ENCODE data around the gene ATG16L1.

The ATG16L1 gene

DNA sequence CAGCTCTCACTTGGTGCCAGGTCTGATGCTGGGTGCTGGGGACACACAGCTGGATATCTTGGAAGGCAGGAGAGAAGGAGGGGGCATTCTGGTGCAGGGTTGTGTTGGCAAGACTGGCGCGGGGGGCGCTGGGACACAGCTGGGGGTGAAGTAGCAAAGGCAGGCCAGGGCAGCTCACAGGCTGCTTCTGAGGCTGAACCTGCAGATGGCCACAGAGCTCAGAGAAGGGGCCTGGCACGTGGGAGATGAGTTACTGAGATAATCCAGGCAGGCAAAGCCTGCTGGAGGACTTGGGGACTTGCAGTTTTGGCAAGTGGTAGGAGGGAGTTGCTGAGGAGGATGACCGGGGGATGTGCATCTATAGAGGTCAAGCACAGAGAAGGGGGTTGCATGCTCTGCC, 86.6 kb downstream of the ATG16L1 start:
- no peaks in the 10 kb centered on the region for H3K9me3 Mint-ChIP-seq
- H3K36me3 Mint-ChIP-seq = no peaks in the 10 kb centered on the region
- no peak for DNase-seq (ENCODE audit: low spot score in 2 of 2)
- peaks cover 23% of the 10 kb centered on the region for H3K4me1 Mint-ChIP-seq
- H3K4me3 Mint-ChIP-seq = no peak overlapping the region
- H3K27ac Mint-ChIP-seq = peak overlapping the region; percentile 69
- no peak for ATAC-seq

DNA sequence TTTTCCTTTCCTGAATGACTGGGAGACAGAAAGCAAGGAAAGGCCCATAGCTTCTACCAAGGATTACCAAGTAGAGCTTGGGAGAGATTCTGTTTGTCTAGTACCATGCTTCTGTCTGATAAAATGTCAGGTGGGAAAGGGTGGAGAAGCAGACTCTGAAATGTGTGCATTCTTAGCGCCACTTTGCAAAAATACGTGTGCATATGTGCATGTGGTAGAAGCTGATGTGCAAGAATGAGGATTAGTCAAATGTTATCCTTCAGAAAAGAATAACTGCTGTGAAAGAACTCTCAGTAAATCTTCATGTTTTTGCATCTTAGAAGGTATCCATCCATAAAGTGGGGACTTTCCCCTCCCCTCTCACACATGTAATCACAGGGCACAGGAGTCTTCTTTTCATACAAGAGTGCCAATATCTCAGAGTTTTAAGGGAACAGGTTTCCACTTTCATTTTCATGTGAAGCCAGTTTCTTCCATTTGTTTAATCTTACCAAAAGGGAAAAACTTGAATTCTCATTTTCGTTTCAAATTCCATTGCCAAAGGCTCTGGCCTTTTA, 87.4 kb downstream of the ATG16L1 start:
- Mint-ChIP-seq H3K4me3 (no peak overlapping the region), H3K36me3 (no peaks in the 10 kb centered on the region), H3K27ac (no peak overlapping the region), H3K9me3 (no peaks in the 10 kb centered on the region), H3K4me1 (peaks cover 16% of the 10 kb centered on the region)
- DNase-seq (ENCODE audit: low spot score in 2 of 2) (no peak), ATAC-seq (no peak)

DNA sequence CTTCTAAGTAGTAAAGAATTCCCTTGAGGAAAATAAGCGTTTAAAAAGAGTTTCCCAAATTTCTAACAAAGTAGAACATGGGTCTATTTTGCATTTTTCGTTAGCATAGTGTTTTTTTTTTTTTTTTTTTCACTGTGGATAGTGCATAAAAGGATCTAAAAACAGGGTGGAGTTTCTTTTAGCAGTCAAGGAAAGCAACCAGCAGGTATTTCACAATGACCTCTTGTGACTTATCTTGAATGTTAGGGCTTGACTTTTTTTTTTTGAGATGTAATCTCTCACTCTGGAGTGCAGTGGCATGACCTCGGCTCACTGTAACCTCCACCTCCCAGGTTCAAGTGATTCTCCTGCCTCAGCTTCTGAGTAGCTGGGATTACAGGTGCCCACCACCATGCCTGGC, 88.0 kb downstream of the ATG16L1 start:
- H3K27ac Mint-ChIP-seq = no peak overlapping the region
- H3K9me3 Mint-ChIP-seq = no peaks in the 10 kb centered on the region
- H3K4me3 Mint-ChIP-seq = no peak overlapping the region
- ATAC-seq (no peak), DNase-seq (ENCODE audit: low spot score in 2 of 2) (no peak)
- peaks cover 12% of the 10 kb centered on the region for H3K4me1 Mint-ChIP-seq
- no peaks in the 10 kb centered on the region for H3K36me3 Mint-ChIP-seq

DNA sequence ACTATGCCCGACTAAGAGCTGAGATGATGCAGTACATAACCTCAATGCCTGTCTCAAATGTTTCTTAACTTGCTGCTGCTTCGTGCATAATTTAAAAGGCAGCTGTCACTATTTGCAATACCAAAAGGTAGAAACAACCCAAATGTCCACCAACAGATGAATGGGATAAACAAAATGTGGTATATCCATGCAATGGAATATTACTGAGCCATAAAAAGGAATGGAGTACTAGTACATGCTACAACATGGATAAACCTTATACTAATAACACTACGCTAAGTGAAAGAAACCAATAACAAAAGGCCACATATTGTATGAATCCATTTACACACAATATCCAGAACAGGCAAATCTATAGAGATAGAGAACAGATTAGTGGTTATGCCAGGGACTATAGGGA, 89.8 kb downstream of the ATG16L1 start:
- no peak overlapping the region for H3K27ac Mint-ChIP-seq
- ATAC-seq (no peak), DNase-seq (ENCODE audit: low spot score in 2 of 2) (no peak)
- H3K4me1 Mint-ChIP-seq = peaks cover 6% of the 10 kb centered on the region
- no peak overlapping the region for H3K4me3 Mint-ChIP-seq
- no peaks in the 10 kb centered on the region for H3K36me3 Mint-ChIP-seq
- no peaks in the 10 kb centered on the region for H3K9me3 Mint-ChIP-seq

DNA sequence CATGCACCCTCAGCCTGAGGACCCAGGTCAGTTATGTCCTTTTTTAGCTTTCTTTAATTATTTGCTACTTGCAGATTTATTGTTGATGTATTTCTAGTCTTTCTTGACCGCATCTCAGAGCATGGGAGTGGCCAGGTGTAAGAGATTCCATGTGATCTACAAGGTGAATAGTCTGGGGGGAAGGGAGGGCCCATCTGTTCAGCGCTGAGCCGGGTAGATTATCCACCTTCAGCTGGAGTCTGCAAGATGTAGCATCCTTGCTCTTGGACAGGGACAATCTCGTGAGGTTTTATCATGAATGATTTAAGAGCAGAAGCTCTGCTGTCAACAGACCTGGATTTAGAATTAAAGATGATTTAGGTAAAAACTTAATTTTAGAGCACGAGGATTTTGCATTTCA, 90.8 kb downstream of the ATG16L1 start:
- DNase-seq (ENCODE audit: low spot score in 2 of 2) = no peak
- H3K36me3 Mint-ChIP-seq = no peaks in the 10 kb centered on the region
- H3K4me3 Mint-ChIP-seq = no peak overlapping the region
- H3K4me1 Mint-ChIP-seq = peaks cover 6% of the 10 kb centered on the region
- H3K27ac Mint-ChIP-seq = no peak overlapping the region
- no peaks in the 10 kb centered on the region for H3K9me3 Mint-ChIP-seq
- no peak for ATAC-seq

DNA sequence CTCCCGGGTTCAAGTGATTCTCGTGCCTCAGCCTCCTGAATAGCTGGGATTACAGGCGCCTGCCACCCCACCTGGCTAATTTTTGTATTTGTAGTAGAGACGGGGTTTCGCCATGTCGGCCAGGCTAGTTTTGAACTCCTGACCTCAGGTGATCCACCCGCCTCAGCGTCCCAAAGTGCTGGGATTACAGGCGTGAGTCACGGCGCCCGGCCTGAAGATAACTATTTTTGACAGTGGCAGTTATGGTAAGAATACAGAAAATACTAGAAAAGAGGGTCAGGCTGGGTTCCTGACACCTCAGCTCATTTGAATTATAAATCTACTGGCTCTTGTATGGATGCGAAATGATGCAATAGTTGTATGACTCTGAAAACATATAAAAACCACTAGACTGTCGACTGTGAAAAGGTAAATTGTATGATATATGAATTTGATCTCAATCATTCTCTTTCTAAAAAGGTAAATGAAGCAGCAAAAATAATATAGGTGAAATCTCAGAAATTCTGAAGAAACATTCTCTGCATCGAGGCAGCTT, 91.8 kb downstream of the ATG16L1 start:
- no peaks in the 10 kb centered on the region for H3K36me3 Mint-ChIP-seq
- no peak for ATAC-seq
- no peaks in the 10 kb centered on the region for H3K9me3 Mint-ChIP-seq
- DNase-seq (ENCODE audit: low spot score in 2 of 2) = no peak
- H3K4me3 Mint-ChIP-seq = no peak overlapping the region
- no peak overlapping the region for H3K27ac Mint-ChIP-seq
- no peaks in the 10 kb centered on the region for H3K4me1 Mint-ChIP-seq
